Muscle of leg (tissue), 11 donors: Measurements from ENCODE around the gene CORIN. TPM values are rescaled to one million over a fixed set of nuclear protein-coding genes. Genes with fewer than 3 reads are reported as not detected.
A peak's percentile ranks its signal among the peaks of the same experiment; 100 is the strongest.
"Not testable (repeated sequence)": the region's sequence is repeated elsewhere in the genome, so short reads cannot be mapped to it uniquely, and the experiment has no call there.

ENCODE experiments used
- DNase-seq: peaks from one replicate; pipeline ENCODE4 v3.0.0; 2013
- H3K27ac ChIP-seq: one replicate; pipeline ENCODE4 v1.5.1; 2013; ENCODE audit warnings: mild to moderate bottlenecking, low read length, control low read depth
- H3K27me3 ChIP-seq: one replicate; pipeline ENCODE4 v1.6.1; 2013; ENCODE audit warnings: low read length; ENCODE audit not compliant: control insufficient read depth, insufficient read depth
- H3K36me3 ChIP-seq: one replicate; pipeline ENCODE4 v1.6.1; 2013; ENCODE audit warnings: low read length; ENCODE audit not compliant: control insufficient read depth, insufficient read depth
- H3K4me1 ChIP-seq: one replicate; pipeline ENCODE4 v1.6.1; 2013; ENCODE audit warnings: low read length; ENCODE audit not compliant: control insufficient read depth, insufficient read depth
- H3K4me3 ChIP-seq: one replicate; pipeline ENCODE4 v1.5.1; 2013; ENCODE audit warnings: low read length, control low read depth
- H3K9me3 ChIP-seq: replicated peaks from 2 replicates; pipeline ENCODE4 v1.6.1; 2013; ENCODE audit warnings: low read depth, low read length; ENCODE audit not compliant: control insufficient read depth
- WGBS: methylation state at CpG from one replicate; pipeline ENCODE4 v1.1.5; 2013; ENCODE audit warnings: missing lambda C conversion rate; ENCODE audit not compliant: insufficient coverage; 5-methylcytosine and 5-hydroxymethylcytosine counted together
- polyA plus RNA-seq, 8 donors: library from polyadenylated mRNA; unstranded; fragments of 120-200 nt; gene quantifications; one replicate each; pipeline versions ENCODE4 v1.2.1 to v1.2.3, GENCODE V29; 2013; ENCODE audit warnings: inconsistent platforms in 1 of 8, low replicate concordance in 1 of 8; ENCODE audit not compliant: insufficient read length in 8 of 8, insufficient read depth in 1 of 8
- total RNA-seq: library from RNA; stranded (reverse); fragments of 120-200 nt; gene quantifications from one replicate; pipeline ENCODE4 v1.2.4, GENCODE V29; 2013

CORIN gene
- total and polyA plus RNA-seq, 9 donors = 0.87 to 3.9 (median 2.0) TPM

DNA sequence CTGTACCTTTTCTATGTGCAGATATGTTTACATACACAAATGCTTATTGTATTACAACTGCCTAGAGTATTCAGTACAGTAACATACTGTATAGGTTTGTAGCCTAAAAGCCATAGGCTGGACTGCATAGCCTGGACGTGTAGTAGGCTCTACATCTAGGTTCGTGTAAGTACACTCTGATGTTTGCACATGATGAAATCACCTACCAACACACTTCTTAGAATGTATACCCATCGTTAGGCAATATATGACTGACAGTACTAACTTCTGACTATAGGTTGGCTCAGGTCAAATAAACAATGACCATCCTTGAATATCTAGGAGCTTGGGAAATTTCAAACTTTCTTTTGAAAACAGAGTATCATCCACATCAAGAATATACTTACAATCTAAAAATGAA is 139.0 kb downstream of the CORIN start:
- H3K4me1 ChIP-seq = peaks cover 3% of the 10 kb centered on the region
- no peaks in the 10 kb centered on the region for H3K27me3 ChIP-seq
- no peak overlapping the region for H3K27ac ChIP-seq
- H3K4me3 ChIP-seq = no peak overlapping the region
- H3K9me3 ChIP-seq = no peaks in the 10 kb centered on the region
- WGBS = no CpG with 5 or more reads among the region's 3 CpGs
- H3K36me3 ChIP-seq = no peaks in the 10 kb centered on the region
- no peak for DNase-seq

DNA sequence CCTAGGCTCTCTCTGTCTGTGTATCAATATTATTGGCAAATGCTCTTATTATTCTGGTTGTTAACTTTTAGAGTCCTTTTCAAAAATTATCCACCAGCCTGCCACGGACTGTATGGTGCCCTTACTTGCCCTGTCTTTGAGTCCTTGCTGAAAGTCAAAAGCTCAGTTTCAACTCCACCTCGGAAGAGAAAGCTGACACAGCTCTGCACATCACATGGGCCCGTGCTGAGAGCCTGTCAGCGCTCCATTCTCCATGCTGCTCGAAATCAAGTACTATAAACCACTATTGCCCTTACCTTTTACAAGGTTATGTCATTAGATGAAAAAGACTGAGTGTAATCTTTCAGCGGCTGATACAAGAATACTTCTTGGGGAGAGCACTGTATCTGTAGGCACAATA is 141.0 kb downstream of the CORIN start:
- Histone ChIP-seq H3K27me3 (no peaks in the 10 kb centered on the region), H3K4me1 (peaks cover 3% of the 10 kb centered on the region), H3K4me3 (no peak overlapping the region), H3K36me3 (no peaks in the 10 kb centered on the region), H3K27ac (no peak overlapping the region), H3K9me3 (no peaks in the 10 kb centered on the region)
- WGBS = 78% methylated on average over 2 of the region's 6 CpGs
- no peak for DNase-seq

DNA sequence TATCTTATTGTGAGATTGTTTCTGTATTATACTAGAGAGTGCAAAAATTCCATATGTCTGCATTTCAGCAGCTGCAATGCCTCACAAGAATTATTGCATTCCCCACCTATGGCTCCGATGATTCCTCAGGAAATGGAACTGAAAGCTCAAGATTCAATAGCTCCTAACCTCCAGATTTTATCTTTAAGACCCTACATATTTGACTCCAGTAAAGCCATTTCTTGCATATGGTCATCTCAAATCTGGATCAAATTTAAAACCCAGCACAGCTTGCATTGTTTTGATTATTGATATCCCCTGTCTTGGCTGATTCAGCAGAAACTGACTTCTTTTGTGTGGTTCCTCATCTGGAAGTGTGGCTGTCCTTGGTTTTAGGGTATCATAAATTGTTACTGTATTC is 142.6 kb downstream of the CORIN start:
- Histone ChIP-seq H3K4me3 (no peak overlapping the region), H3K36me3 (no peaks in the 10 kb centered on the region), H3K27me3 (no peaks in the 10 kb centered on the region), H3K9me3 (no peaks in the 10 kb centered on the region), H3K4me1 (no peaks in the 10 kb centered on the region), H3K27ac (no peak overlapping the region)
- WGBS = 17% methylated on average over 1 of the region's 1 CpG
- DNase-seq = no peak

DNA sequence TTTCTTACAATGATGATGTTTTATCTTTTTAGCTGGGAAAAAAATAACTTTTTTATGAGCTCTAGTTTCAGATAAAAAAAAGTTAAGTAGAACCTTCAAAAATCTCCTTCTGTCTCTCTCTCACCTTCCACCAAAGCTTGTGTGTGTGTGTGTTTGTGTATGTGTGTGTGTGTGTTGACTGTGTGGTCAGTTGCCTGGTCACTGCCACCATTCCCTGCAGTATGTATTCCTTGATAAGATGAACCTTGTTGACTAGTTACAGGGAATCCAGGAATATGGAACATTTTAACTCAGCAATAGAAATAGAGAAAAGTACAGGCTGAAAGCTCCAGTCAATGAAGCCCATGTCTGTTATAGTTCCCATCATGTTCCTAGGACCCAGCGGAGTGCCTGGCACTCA is 143.5 kb downstream of the CORIN start:
- Histone ChIP-seq H3K4me1 (no peaks in the 10 kb centered on the region), H3K4me3 (no peak overlapping the region), H3K27me3 (no peaks in the 10 kb centered on the region), H3K36me3 (no peaks in the 10 kb centered on the region), H3K27ac (no peak overlapping the region), H3K9me3 (no peaks in the 10 kb centered on the region)
- DNase-seq = no peak
- WGBS = no CpG with 5 or more reads among the region's 1 CpG

DNA sequence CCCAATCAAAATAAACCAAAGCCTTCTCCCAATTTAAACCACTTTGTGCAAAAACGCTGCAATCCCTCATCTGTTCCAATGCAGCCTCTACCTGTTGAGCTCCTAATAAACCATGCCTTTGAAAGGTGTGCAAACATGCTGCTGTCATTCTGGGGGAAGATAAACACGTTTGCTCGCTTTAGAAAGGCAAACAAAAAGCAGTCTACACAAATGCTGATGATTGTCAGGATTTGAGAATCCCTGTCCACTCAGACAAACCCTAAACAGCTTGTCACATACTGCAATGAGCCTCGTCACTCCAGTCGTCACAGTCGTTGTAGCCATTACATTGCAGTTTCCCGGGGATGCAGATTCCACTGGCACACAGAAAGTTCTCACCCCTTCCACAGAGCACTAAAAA is 145.2 kb downstream of the CORIN start:
- H3K27me3 ChIP-seq = no peaks in the 10 kb centered on the region
- no peaks in the 10 kb centered on the region for H3K36me3 ChIP-seq
- no peak overlapping the region for H3K27ac ChIP-seq
- no peak overlapping the region for H3K4me3 ChIP-seq
- WGBS = 68% methylated on average over 3 of the region's 7 CpGs
- no peaks in the 10 kb centered on the region for H3K4me1 ChIP-seq
- no peak for DNase-seq
- H3K9me3 ChIP-seq = no peaks in the 10 kb centered on the region

DNA sequence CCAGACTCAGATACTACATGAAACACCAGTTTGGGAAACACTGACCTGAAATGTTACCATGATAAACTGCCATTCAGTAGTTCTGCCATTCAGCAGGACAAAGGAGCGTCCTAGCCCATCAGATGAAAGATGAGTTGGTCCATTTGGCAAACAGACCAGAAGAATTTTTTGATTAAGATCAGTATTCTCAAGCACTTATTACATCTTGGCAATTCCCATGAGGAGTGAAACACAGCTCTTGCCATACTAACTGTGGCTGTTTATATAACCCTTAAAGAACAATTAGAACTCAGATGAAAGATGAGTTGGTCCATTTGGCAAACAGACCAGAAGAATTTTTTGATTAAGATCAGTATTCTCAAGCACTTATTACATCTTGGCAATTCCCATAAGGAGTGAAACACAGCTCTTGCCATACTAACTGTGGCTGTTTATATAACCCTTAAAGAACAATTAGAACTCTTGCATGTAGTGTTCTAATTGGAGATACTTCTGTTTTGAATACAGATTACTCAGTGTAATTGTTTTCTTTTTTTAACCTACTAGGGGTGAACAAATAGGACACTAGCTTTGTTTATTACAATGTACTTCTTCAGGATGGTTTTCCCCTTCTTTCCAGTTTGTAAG is 146.0 kb downstream of the CORIN start:
- not testable (repeated sequence) for H3K9me3 ChIP-seq, DNase-seq, H3K36me3 ChIP-seq, H3K27ac ChIP-seq, H3K4me1 ChIP-seq, H3K4me3 ChIP-seq, H3K27me3 ChIP-seq
- WGBS = no CpG with 5 or more reads among the region's 1 CpG

DNA sequence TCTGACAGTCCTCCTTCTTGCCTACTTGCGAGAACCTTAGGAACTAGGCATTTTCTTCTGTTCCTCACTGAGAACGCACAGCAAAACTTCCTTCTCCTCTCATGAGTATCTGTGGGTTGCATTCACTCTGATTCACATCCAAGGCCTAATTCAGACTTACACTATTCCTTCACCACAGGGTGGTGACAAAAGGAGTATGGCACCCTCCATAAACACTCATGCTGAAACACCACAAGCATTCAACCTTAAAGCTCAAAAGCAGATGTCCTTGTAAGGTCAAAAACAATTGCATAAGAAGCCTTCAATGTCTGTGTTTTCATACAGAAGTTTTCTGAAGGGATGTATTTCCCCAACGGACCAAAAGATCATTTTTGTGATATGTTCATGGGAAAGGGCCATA is 147.3 kb downstream of the CORIN start:
- Histone ChIP-seq H3K27ac (no peak overlapping the region), H3K4me3 (no peak overlapping the region), H3K36me3 (no peaks in the 10 kb centered on the region), H3K27me3 (no peaks in the 10 kb centered on the region), H3K9me3 (no peaks in the 10 kb centered on the region), H3K4me1 (no peaks in the 10 kb centered on the region)
- WGBS = no CpG with 5 or more reads among the region's 3 CpGs
- DNase-seq = no peak

DNA sequence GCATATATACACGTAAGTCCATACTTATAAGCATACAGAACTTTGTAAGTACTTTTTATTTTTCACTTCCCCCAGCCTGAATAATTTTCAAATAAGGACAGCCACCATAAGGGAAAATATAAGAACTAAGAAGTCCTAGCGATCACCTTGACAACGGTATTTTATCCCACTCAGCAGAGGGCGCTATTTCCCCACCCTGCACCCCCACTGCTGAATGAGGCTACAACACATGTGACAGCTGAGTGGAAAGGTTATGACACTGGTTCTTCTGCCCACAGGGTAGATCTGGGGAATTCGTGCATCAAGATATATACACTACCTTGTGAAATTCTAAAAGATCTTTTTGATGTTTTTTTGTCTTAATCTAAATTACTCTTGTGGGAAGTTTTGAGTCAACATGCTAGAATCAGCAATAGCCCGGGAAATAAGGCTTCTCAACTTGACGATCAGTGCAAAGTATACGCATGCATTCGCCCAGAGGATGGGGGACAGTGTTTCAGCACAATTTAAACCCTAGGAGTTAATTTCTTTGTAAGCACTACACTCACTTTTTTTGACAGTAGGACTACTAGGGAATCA is 151.5 kb downstream of the CORIN start:
- no peaks in the 10 kb centered on the region for H3K4me1 ChIP-seq

DNA sequence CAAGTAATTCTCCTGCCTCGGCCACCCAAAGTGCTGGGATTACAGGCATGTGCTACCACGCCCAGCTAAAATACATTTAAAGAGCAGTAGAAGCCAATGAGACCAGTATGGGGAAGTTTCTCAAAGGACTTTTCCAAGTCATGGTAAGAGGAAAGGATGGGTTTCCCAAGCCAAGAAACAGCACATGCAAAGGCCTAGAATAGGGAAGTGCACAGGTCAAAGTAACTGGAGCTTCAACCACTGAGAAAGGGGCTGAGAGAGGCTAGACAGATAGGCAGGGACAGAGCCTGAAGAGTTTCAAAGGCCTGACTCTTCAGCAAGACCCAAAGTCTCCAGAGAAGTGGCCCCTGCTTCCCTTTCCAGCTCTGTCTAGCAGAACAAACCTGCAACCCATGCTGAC is 162.1 kb downstream of the CORIN start:
- no peaks in the 10 kb centered on the region for H3K27me3 ChIP-seq
- no peaks in the 10 kb centered on the region for H3K9me3 ChIP-seq
- no peaks in the 10 kb centered on the region for H3K36me3 ChIP-seq
- no peak overlapping the region for H3K27ac ChIP-seq
- no peaks in the 10 kb centered on the region for H3K4me1 ChIP-seq
- WGBS = 100% methylated on average over 1 of the region's 2 CpGs
- no peak overlapping the region for H3K4me3 ChIP-seq
- no peak for DNase-seq

More for the DNA sequence above, 151.5 kb downstream of the CORIN start:
- 100% methylated on average over 1 of the region's 9 CpGs for WGBS
- Histone ChIP-seq H3K27me3 (no peaks in the 10 kb centered on the region), H3K4me3 (no peak overlapping the region), H3K36me3 (no peaks in the 10 kb centered on the region), H3K27ac (no peak overlapping the region), H3K9me3 (no peaks in the 10 kb centered on the region)
- DNase-seq = peak; percentile 31

DNA sequence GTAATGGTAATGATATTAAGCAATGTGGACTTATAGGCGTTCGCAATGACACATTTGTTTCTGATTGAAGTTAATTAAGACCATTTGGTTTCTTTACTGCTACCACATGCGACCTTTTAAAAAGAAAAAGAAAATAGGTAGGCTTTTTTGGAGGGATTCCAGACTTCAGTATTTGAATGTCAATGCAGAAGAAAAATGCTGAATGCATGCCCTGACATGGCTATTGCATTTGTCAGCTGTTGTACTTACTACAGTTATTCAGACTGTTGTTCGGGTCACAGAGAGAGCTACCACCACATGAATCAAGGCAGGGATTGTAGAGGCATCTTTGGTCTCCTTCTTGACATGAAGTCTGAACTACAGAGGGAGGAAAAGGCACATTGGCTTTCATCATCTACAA is 163.7 kb downstream of the CORIN start:
- no peaks in the 10 kb centered on the region for H3K9me3 ChIP-seq
- WGBS = no CpG with 5 or more reads among the region's 4 CpGs
- no peaks in the 10 kb centered on the region for H3K36me3 ChIP-seq
- H3K4me1 ChIP-seq = no peaks in the 10 kb centered on the region
- DNase-seq = no peak
- H3K27me3 ChIP-seq = no peaks in the 10 kb centered on the region
- H3K4me3 ChIP-seq = no peak overlapping the region
- H3K27ac ChIP-seq = no peak overlapping the region

DNA sequence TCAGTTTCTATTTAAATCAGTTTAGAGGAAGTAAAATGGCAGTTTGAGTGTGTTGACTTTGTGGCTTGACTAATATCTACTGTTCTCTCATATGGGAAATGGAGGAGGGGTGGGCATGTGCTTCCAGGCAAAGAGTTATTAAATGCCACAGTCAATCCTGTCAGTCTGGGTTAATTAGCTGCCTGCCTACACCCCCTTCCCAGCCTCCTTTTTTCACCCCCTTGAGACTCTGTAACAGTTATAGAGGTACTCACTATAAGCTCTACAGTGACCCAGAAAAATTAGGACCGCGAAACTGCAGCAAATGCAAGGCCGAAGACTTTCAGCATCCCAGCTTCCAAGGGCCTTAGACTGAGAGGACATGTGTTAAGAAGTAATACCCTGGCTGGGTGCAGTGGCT is 165.2 kb downstream of the CORIN start:
- H3K9me3 ChIP-seq = no peaks in the 10 kb centered on the region
- no peak overlapping the region for H3K27ac ChIP-seq
- H3K4me1 ChIP-seq = no peaks in the 10 kb centered on the region
- no CpG with 5 or more reads among the region's 3 CpGs for WGBS
- DNase-seq = no peak
- H3K4me3 ChIP-seq = no peak overlapping the region
- H3K36me3 ChIP-seq = no peaks in the 10 kb centered on the region
- no peaks in the 10 kb centered on the region for H3K27me3 ChIP-seq
